HG02970 (cell line): ENCODE data around the gene ELOB.

Experiments
- ATAC-seq: cut with Tn5 transposase; IDR thresholded peaks from one replicate; pipeline ENCODE4 v1.9.1; 2021; ENCODE audit warnings: mild to moderate bottlenecking, moderate library complexity, moderate number of reproducible peaks; ENCODE audit not compliant: unreplicated experiment, low FRiP score

Gene ELOB

DNA sequence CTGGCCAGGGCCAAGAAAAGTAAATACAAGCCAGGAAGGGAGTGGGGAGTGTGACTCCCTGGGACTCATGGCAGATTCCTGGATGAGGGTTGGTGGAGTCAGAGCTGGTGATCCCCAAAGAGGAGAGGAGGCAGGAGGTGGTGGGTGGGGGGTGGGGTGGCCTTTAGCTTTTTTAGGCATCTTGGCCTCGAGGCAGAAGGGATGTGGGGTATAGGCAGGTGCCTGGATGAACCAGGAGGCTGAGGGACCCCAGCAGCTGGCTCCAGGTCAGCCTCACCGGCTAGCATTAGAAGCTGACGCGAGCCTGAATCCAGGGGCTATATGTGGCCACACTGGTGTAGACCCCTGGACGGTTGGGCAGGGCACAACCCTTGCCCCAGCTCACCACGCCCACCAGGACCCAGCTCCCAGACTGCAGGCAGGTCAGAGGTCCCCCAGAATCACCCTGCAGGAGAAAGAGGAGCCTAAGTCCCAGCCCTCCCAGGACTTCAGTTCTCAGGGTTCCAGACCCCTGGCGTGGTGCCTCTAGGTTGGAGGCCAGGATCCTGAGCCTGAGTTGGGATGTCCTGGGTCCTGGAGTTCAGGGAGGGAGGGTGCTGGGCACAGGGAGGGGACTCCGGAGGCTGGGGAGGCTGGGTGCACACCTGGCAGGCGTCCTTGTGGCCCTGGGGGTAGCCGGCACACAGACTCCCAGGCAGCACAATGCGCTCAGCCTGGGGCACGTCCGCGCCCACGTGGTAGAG lies 7.4 kb upstream of the ELOB start:
- ATAC-seq: no peak

DNA sequence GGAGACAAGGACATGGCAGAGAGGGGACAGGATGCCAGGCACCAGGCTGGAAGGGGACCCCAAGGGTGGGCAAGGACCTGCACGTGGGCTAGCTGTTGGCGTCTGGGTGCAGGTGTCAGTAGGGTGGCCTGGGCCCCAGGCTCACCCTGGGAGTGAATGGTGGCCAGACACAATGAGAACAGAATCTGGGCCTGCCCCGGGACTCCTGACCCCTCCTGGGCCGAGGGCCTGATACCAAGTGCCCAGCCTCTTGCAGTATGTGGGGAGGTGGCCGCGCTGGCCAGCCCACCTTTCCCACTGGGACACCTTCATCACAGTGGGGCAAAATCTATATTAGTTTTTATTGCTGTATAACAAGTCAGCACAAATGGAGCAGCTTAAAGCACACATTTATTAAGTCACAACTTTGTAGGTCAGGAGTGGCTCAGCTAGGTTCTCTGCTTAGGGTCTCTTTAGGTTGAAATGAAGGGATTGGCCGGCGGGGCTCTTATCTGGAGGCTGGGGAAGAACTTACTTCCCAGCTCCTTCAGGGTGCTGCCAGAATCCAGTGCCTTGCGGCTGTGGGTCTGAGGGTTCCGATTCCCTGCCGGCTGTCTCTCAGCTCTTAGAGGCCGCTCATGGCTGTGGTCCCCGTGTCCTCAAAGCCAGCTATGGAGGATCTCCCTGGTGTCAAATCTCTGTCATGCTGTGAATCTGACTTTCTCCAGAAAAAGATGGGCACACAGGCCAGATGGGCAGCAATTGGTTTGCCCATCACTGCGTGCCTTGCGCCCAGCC lies 6.7 kb upstream of the ELOB start:
- no peak for ATAC-seq

GRCh38 chr16:2782583-2783351 lies 5.7 kb upstream of the ELOB start:
- no peak for ATAC-seq

- ATAC-seq: no peak
These were observed 3.2 kb upstream of the ELOB start for GRCh38 chr16:2779978-2780898.

DNA sequence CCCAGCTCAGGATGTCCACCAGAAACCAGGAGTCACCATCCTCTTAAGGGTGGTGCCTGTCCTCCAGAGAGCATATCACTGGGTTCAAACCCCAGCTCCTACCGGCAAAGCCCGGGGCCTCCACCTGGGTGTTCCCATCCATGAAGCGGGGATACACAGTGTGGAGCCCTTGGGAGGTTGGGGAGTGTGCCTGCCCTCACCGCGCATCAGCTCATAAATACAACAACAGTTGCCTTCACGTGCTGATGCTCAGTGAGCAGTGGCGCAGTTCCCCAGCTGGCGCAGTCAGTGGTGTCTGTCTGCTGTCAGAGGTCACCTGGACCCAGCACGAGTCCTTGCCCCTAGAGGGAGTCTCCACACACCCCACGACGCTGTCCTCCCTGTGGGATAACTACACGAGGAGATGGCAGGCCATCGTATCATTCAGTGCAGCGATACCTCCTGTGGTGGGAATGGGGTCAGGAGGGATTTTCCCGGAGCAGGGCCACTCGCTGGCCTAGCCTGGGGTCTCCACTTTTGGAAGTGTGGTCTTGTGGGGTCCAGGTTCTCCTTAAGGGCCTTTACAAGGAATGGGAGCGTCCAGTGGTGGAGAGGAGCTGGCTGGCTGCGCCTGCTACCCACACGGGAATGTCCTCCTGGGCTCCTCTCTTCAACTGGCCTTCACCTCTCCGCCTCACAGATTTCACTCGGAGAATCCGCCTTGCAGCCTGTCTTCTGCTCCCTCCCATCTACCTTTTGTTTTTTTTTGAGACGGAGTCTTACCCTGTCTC lies 2.3 kb upstream of the ELOB start:
- no peak for ATAC-seq

- no peak for ATAC-seq
These were observed 1.5 kb upstream of the ELOB start for GRCh38 chr16:2778630-2778958.

- ATAC-seq: no peak
These were observed 986 bp upstream of the ELOB start for GRCh38 chr16:2777903-2778629.

- peak; percentile 22 for ATAC-seq
These were observed 460 bp downstream of the ELOB start for GRCh38 chr16:2776500-2777139.

DNA sequence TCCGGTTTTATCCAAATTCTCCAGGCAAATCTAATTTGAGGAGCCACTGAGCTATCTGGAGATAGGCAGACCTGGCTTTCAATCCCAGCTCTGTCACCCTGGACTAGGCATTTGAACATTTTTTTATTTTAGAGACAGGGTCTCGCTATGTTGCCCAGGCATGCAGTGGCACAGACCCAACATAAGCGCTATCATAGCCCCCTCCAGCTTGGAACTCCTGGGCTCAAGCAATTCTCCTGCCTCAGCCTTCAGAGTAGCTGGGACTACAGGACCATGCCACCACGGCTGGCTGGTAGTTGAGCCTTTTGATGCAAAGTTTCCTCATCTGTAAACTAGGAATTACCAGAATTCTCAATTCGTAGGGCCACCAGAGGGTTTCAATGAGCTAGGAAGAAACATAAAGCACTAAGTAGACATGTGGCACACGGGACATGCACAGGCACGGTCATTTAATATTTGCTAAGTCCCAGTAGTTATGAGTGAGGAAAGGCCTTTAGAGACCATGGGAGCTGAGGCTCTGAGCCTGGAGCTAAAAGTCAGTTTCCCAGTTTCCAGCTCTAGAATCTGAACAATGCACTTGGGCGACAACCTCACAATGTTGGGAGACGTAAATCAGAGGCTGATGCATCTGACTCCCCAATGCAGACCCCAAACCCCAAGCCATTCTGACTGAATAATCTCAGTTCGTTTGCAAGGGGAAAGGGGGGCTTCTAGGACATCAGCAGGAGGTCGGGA lies 1.1 kb downstream of the ELOB start:
- no peak for ATAC-seq

DNA sequence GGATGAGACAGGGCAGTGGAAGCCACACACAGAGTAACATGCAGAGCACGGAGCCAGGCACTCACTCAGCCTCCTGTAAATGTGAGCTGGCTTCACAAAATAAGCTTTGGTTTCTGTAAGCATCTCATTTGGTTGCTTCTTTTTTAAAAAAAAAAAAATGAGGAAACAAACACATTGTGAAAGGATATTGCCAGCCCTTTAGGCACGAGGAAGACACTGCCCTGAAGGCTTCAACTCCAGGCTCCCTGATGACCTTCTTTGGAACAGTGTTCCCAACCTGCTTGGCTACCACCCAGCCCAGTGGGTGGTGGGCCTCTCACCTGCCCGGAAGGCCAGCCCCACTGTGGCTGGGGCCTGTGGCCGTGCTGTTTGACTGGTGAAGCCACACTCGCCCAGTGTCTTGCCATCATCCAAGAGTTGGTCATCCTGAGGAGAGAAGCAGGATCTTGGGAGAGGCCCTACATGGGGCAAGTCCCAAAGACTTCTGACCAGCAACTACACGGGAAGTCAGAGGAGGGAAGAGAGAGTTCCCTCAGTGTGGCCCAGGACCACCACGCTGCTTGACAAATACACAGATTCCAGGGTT lies 1.9 kb downstream of the ELOB start:
- ATAC-seq: no peak

DNA sequence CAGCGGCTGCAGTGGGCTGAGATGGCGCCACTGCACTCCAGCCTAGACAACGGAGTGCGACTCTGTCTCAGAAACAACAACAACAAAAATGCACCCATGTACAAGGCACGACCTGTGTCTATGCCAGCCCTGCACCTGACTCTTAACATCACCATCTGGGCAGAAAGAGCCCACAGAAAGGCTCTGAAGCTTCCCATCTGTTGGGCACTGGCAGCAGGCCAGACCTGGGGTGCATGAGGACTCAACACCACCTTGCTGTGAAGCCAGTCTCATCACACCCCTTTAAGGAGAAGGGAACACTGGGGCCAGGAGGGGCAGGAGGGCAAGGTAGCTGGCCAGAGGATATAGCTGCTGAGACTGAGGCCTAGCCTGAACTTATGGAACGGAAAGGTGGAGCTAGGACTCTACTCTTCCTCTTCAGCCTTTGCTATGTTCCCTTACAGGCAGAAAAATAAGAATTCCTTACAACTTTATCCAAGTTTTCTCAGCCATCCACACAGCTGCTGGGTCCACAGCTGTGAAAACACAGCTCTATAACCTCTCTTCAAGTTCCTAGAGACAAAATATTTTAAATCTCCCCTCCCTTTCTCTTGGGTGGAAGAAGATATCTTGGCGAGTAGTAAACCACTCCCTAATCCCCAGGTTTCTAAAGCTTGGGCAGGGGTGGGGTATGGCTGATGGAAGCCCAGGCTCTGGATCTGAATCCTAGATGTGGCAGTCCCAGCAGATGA lies 2.8 kb downstream of the ELOB start:
- no peak for ATAC-seq

- no peak for ATAC-seq
These were observed 3.7 kb downstream of the ELOB start for GRCh38 chr16:2773188-2773968.

DNA sequence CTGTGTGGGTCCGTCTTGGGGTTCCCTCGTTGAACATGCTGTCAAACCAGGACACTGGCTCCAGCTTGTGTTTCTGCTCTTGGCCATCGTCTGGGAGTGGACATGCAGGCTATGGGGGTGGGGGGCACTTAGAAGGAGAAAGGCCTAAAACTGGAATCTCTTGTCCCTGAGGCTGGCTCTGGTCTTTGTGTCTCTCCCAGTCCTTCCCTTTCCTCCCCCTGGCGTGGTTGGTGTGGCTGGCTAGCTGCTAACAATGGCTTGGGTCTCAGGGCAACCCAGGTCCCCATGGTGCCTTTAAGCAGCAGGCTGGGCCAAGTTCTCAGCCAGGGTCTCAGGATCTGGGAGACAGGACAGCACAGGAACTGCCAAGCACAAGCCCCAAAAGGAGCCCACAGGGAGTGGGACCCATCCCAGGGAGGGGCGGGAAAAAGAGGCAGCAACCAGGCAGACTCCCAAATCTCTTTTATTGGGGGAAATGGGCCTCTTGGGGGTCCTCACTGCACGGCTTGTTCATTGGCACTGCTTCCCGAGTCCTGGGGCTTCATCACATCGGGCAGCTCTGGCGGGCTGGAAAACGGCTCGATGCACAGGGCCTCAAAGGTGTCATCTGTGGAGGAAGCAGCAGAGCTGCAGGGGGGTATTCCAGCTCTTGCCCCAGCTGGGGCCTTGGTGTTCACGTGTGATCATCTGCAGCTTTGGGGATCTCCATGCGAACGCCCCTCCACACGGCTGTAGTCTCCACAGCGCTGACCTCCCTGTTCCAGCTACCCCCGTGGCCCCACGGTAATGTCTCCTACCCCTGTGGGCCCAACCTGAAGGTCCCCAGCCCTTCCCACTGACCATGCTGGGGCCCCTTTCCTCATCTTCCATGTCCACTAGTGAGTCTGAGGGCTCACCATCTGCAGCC lies 5.3 kb downstream of the ELOB start:
- no peak for ATAC-seq

- no peak for ATAC-seq
These were observed 6.8 kb downstream of the ELOB start for GRCh38 chr16:2770057-2770951.
